ENCODE results near the gene CAMK1D.
"Not testable (repeated sequence)": the region's sequence is repeated elsewhere in the genome, so short reads cannot be mapped to it uniquely, and the experiment has no call there.

The CAMK1D gene

DNA sequence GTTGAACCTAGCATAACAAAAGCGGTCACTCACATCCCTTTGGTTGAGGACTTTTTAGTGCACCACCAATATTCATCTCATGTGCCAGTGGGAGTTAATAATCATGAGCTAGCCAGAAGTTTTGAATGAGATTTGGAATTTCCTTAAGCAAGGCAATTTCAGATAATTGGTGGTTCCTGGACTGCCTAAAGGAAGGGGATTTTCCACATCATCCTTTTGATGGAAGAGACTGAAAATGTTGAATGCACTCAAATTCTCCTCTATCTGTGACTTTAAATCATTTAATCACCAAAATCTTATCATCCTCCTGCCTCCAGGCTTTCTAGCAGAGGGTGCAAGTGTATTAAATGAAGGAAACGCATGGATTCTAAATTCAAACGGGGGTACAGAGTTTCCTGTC, 391.5 kb downstream of the CAMK1D start:
- ChIA-PET CTCF (no interaction called here), POLR2A (interaction anchor here (0.6 kb wide), 1 partner anchor 547 kb away, joined by 3 read pairs; no protein-coding TSS in a partner anchor)
- TF ChIP-seq CTCF (IDR thresholded peaks at IDR 0.05; ENCODE audit: insufficient read depth, low read length, missing control alignments) = no peak
- no peak for DNase-seq (ENCODE audit: low read depth, low spot score)
- no peak overlapping the region for H3K4me3 ChIP-seq (ENCODE audit: low read depth, low read length)

GRCh38 chr10:12741360-12741804, 392.0 kb downstream of the CAMK1D start:
- H3K4me3 ChIP-seq (ENCODE audit: low read depth, low read length) = no peak overlapping the region
- ChIA-PET CTCF (no interaction called here), POLR2A (no interaction called here)
- TF ChIP-seq CTCF (IDR thresholded peaks at IDR 0.05; ENCODE audit: insufficient read depth, low read length, missing control alignments) = no peak
- no peak for DNase-seq (ENCODE audit: low read depth, low spot score)

- POLR2A ChIA-PET = no interaction called here
- no peak for DNase-seq (ENCODE audit: low read depth, low spot score)
- TF ChIP-seq CTCF (IDR thresholded peaks at IDR 0.05; ENCODE audit: insufficient read depth, low read length, missing control alignments) = no peak
- no peak overlapping the region for H3K4me3 ChIP-seq (ENCODE audit: low read depth, low read length)
- CTCF ChIA-PET = interaction anchor here (0.9 to 1.3 kb wide), 2 partner anchors 25 to 331 kb away, joined by 3 to 4 read pairs; no protein-coding TSS in a partner anchor
Observed at GRCh38 chr10:12742771-12743170, 393.4 kb downstream of the CAMK1D start.

GRCh38 chr10:12743466-12743865, 394.1 kb downstream of the CAMK1D start:
- POLR2A ChIA-PET; DNase-seq (ENCODE audit: low read depth, low spot score); H3K4me3 ChIP-seq (ENCODE audit: low read depth, low read length): not testable (repeated sequence)
- CTCF ChIA-PET = interaction anchor here (0.9 to 1.3 kb wide), 2 partner anchors 24 to 330 kb away, joined by 3 to 4 read pairs; no protein-coding TSS in a partner anchor

DNA sequence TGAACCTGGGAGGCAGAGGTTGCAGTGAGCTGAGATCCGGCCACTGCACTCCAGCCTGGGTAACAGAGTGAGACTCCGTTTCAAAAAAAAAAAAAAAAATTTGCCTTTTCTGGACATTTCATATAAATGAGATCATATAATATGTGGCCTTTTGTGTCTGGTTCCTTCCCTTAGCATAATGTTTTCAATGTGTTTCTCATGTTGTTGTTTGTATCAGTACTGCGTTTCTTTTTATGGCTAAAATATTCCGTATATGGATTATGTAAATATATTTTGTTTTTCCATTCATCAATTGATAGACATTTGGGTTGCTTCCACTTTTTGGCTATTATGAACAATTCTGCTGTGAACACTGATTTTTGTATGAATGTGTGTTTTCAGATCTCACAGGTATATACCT, 394.6 kb downstream of the CAMK1D start:
- no peak for DNase-seq (ENCODE audit: low read depth, low spot score)
- H3K4me3 ChIP-seq (ENCODE audit: low read depth, low read length) = no peak overlapping the region
- no peak for TF ChIP-seq CTCF (IDR thresholded peaks at IDR 0.05; ENCODE audit: insufficient read depth, low read length, missing control alignments)
- ChIA-PET CTCF (no interaction called here), POLR2A (no interaction called here)

DNA sequence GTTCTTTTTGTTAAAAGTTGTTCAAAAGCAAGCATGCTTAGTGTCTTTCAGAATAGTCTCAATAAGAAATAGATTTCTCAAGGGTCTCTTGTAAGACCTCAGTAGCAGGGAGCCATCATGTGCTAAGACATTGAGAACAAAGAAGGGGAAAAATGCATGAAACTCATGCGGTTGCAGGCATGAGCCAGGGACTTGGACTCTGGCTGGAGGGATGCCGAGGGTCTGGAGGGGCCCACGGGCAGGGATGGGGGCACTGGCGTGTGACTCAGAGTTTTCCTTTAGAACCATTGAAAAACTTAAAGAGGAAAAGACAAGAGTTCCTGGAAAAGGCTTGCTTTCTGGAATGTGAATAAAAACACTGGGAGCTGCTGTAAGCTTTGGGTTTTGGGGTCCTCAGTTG, 398.8 kb downstream of the CAMK1D start:
- DNase-seq (ENCODE audit: low read depth, low spot score) = no peak
- H3K4me3 ChIP-seq (ENCODE audit: low read depth, low read length) = no peak overlapping the region
- POLR2A ChIA-PET = no interaction called here
- CTCF ChIA-PET = interaction anchor here (1.0 kb wide), 1 partner anchor 8 kb away, joined by 3 read pairs; no protein-coding TSS in a partner anchor
- no peak for TF ChIP-seq CTCF (IDR thresholded peaks at IDR 0.05; ENCODE audit: insufficient read depth, low read length, missing control alignments)

- DNase-seq (ENCODE audit: low read depth, low spot score) = no peak
- CTCF ChIA-PET = no interaction called here
- no peak overlapping the region for H3K4me3 ChIP-seq (ENCODE audit: low read depth, low read length)
- TF ChIP-seq CTCF (IDR thresholded peaks at IDR 0.05; ENCODE audit: insufficient read depth, low read length, missing control alignments) = no peak
- POLR2A ChIA-PET = no interaction called here
Observed at GRCh38 chr10:12749760-12750478, 400.6 kb downstream of the CAMK1D start.
